Endothelial cell of umbilical vein (primary cell): ENCODE measurements around the gene UVRAG. TPM values are rescaled to one million over a fixed set of nuclear protein-coding genes. Genes with fewer than 3 reads are reported as not detected.

ENCODE experiments used
- BruUV-seq: library from RNA; stranded (reverse); fragments of 400-500 nt; replicated peaks from 2 replicates; lab custom pipeline; 2021; lab: Mats Ljungman, UMichigan
- CTCF ChIA-PET: fragments of 300-600, 350-600 bp; sonication (Branson Sonifier 250); formaldehyde crosslinking; loops from one replicate; lab custom pipeline; 2021; ENCODE audit warnings: antibody characterized with exemption, inconsistent platforms; lab: Charles Lee
- POLR2A ChIA-PET: fragments of 300-600, 350-600 bp; sonication (Branson Sonifier 250); formaldehyde crosslinking; loops from one replicate; lab custom pipeline; 2021; ENCODE audit warnings: antibody characterized with exemption, inconsistent platforms; lab: Charles Lee
- DNase-seq: peaks from one replicate; pipeline ENCODE4 v3.0.0-alpha.2; 2011; ENCODE audit warnings: low read depth, low spot score
- FAIRE-seq: peaks from 2 replicates; lab custom pipeline; 2011; peaks lifted over from hg19 to GRCh38; lab: Jason Lieb, UNC
- H2AFZ ChIP-seq: 2 replicates; pipeline ENCODE4 v1.6.0; 2012; ENCODE audit warnings: low read depth, low read length, control low read depth, inconsistent platforms
- H3K27ac ChIP-seq: 2 replicates; pipeline ENCODE4 v1.5.1; 2011; ENCODE audit warnings: low read depth, mild to moderate bottlenecking, control low read depth, low read length, moderate library complexity; ENCODE audit not compliant: insufficient read depth
- H3K27me3 ChIP-seq, 2 experiments: 2 replicates each; pipeline versions ENCODE4 v1.6.0 to v1.6.1; 2011; ENCODE audit warnings: low read length in 2 of 2, mixed read lengths in 1 of 2; ENCODE audit not compliant: control insufficient read depth in 2 of 2, insufficient read depth in 2 of 2
- H3K36me3 ChIP-seq, 2 experiments: 2 replicates in 1 of 2; 3 replicates in 1 of 2; pipeline ENCODE4 v1.5.1; 2011; ENCODE audit warnings: low read length in 2 of 2, mild to moderate bottlenecking in 1 of 2, moderate library complexity in 1 of 2; ENCODE audit not compliant: control insufficient read depth in 2 of 2, insufficient read depth in 2 of 2; ENCODE audit errors: extremely low read depth in 1 of 2
- H3K4me1 ChIP-seq: 3 replicates; pipeline ENCODE4 v1.5.1; 2011; ENCODE audit warnings: mild to moderate bottlenecking, low read length; ENCODE audit not compliant: control insufficient read depth, insufficient read depth; ENCODE audit errors: extremely low read depth
- H3K4me2 ChIP-seq: 2 replicates; pipeline ENCODE4 v1.6.1; 2011; ENCODE audit warnings: low read length, control low read depth, mixed read lengths; ENCODE audit not compliant: insufficient read depth
- H3K4me3 ChIP-seq, 3 experiments: fragments of 200-600 bp in 1 of 3; sonication (generic), shearing (Covaris generic) in 1 of 3; replicated peaks in 1 of 3; 2 replicates each; pipeline ENCODE4 v1.5.1; 2011 to 2016; ENCODE audit warnings: control low read depth in 3 of 3, low read length in 3 of 3, mild to moderate bottlenecking in 2 of 3, inconsistent platforms in 1 of 3, low read depth in 1 of 3, moderate library complexity in 1 of 3; ENCODE audit not compliant: insufficient read depth in 1 of 3
- H3K79me2 ChIP-seq: 2 replicates; pipeline ENCODE4 v1.6.0; 2012; ENCODE audit warnings: low read length, inconsistent platforms; ENCODE audit not compliant: control insufficient read depth, insufficient read depth
- H3K9ac ChIP-seq: replicated peaks from 2 replicates; pipeline ENCODE3; 2011; ENCODE audit warnings: low read length, control low read depth; ENCODE audit not compliant: insufficient read depth; ENCODE audit errors: extremely low read depth
- H3K9me1 ChIP-seq: replicated peaks from 3 replicates; pipeline ENCODE4 v1.6.0; 2011; ENCODE audit warnings: mild to moderate bottlenecking, low read length; ENCODE audit not compliant: control insufficient read depth, insufficient read depth; ENCODE audit errors: extremely low read depth
- H3K9me3 ChIP-seq: replicated peaks from 2 replicates; pipeline ENCODE4 v1.5.1; 2012; ENCODE audit warnings: low read length, inconsistent platforms; ENCODE audit not compliant: control insufficient read depth, insufficient read depth
- H4K20me1 ChIP-seq: replicated peaks from 2 replicates; pipeline ENCODE3; 2011; ENCODE audit warnings: mild to moderate bottlenecking, low read length; ENCODE audit not compliant: control insufficient read depth, insufficient read depth; ENCODE audit errors: extremely low read depth
- EZH2 ChIP-seq: IDR thresholded peaks from 2 replicates; pipeline ENCODE4 v1.6.1; 2012; ENCODE audit warnings: borderline replicate concordance, low read depth, mild to moderate bottlenecking, moderate library complexity, low read length, inconsistent platforms; ENCODE audit not compliant: severe bottlenecking
- FOS ChIP-seq: IDR thresholded peaks from 2 replicates; pipeline ENCODE4 v1.6.1; 2011; ENCODE audit warnings: mild to moderate bottlenecking, low read length, moderate library complexity, borderline replicate concordance; ENCODE audit not compliant: insufficient read depth
- GATA2 ChIP-seq: IDR thresholded peaks from 2 replicates; pipeline ENCODE4 v1.7.0; 2011; ENCODE audit warnings: low read depth, mild to moderate bottlenecking, moderate library complexity, mixed read lengths, low read length; ENCODE audit not compliant: insufficient read length, insufficient read depth
- JUN ChIP-seq: IDR thresholded peaks from 2 replicates; pipeline ENCODE4 v1.6.1; 2011; ENCODE audit warnings: borderline replicate concordance, low read depth; ENCODE audit not compliant: insufficient read length, insufficient read depth
- MYC ChIP-seq: IDR thresholded peaks from one replicate; pipeline ENCODE4 v1.6.1; 2011; ENCODE audit warnings: mild to moderate bottlenecking, low read depth, low read length
- POLR2A ChIP-seq: IDR thresholded peaks from 2 replicates; pipeline ENCODE4 v1.6.1; 2012; ENCODE audit warnings: low read depth, mild to moderate bottlenecking, control low read depth, low read length
- POLR2AphosphoS5 ChIP-seq: IDR thresholded peaks from 2 replicates; pipeline ENCODE4 v1.6.1; 2012; ENCODE audit warnings: low read depth, mild to moderate bottlenecking, control low read depth, low read length, moderate library complexity; ENCODE audit not compliant: insufficient read depth
- dilution Hi-C: fragments of 300-500 bp; cut with MboI; formaldehyde crosslinking; loops from one replicate; pipeline ENCODE4 v1.15.0; 2019; ENCODE audit warnings: low sequenced_read_pairs; ENCODE audit not compliant: extremely low pct_ligation_motif_present
- intact Hi-C: fragments of 100-400 bp; cut with micrococcal nuclease; formaldehyde crosslinking; loops from one replicate; pipeline ENCODE4 v1.10.0; 2022
- polyA plus RNA-seq, 4 experiments: library from polyadenylated mRNA; depleted of rRNA in 3 of 4; stranded (reverse) in 3 of 4; unstranded in 1 of 4; fragments of >200 nt; gene quantifications; 2 replicates each; pipeline versions ENCODE4 v1.2.1 to v1.2.3, GENCODE V29; 2011 to 2012; ENCODE audit warnings: missing spikeins in 1 of 4
- total RNA-seq: library from RNA; stranded (reverse); gene quantifications from 2 replicates; pipeline ENCODE4 v1.2.3, GENCODE V29; 2021
- TF ChIP-seq, protein P1 (sequence below), 2 donors: IDR thresholded peaks; 1 replicate in 1 of 2; 2 replicates in 1 of 2; pipeline ENCODE4 v1.5.1; 2011; ENCODE audit warnings: low read length in 2 of 2, mild to moderate bottlenecking in 2 of 2, moderate library complexity in 2 of 2, control low read depth in 1 of 2, inconsistent platforms in 1 of 2, low read depth in 1 of 2; ENCODE audit not compliant: insufficient read depth in 1 of 2; ENCODE audit errors: extremely low read depth in 1 of 2
- TF ChIP-seq, protein P2 (sequence below): IDR thresholded peaks from 2 replicates; pipeline ENCODE4 v1.6.1; 2011; ENCODE audit not compliant: insufficient read depth, insufficient read length

The UVRAG gene
- total and polyA plus RNA-seq, 2 donors (not counting 3 experiments of a cell fraction or from before 2014, with no cell fraction given) = 21.2 to 65.6 TPM

DNA sequence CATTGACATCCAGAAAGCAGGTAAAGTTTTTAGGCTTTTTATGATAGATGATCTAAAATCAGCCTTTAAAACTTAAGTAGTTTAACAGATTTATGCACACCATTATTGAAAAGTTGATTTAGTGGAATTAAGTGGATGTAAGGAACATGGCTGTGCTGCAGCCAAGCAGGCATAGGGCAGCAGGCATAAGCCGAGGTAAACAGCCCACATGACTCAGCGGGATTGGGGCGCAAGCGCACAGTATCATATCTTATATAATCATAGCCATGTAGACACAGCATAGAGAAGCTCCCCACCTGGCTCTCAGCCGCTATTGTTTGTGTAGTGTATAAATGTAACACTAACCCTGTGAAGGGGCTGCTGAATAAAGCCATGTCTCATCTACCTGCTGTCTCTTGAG lies 233.8 kb downstream of the UVRAG start:
- H3K9me1 ChIP-seq = no peaks in the 10 kb centered on the region
- ChIA-PET CTCF (interaction anchor here (1.1 to 1.5 kb wide), 2 partner anchors 49 to 103 kb away, joined by 4 to 9 read pairs; no protein-coding TSS in a partner anchor), POLR2A (no interaction called here)
- BruUV-seq = no TSS peak
- H3K4me1 ChIP-seq = peaks cover 9% of the 10 kb centered on the region
- no peak overlapping the region for H3K4me3 ChIP-seq
- FAIRE-seq = no peak
- H3K4me2 ChIP-seq = no peak overlapping the region
- intact Hi-C loops (no loop called here), dilution Hi-C loops (no loop called here)
- no peak overlapping the region for H2AFZ ChIP-seq
- no peaks in the 10 kb centered on the region for H3K79me2 ChIP-seq
- H3K9ac ChIP-seq = no peak overlapping the region
- H3K27ac ChIP-seq = no peak overlapping the region
- peaks cover 2% of the 10 kb centered on the region for H4K20me1 ChIP-seq
- no peak for TF ChIP-seq GATA2
- TF ChIP-seq FOS = no peak
- TF ChIP-seq POLR2A = no peak
- TF ChIP-seq, protein P1, sequence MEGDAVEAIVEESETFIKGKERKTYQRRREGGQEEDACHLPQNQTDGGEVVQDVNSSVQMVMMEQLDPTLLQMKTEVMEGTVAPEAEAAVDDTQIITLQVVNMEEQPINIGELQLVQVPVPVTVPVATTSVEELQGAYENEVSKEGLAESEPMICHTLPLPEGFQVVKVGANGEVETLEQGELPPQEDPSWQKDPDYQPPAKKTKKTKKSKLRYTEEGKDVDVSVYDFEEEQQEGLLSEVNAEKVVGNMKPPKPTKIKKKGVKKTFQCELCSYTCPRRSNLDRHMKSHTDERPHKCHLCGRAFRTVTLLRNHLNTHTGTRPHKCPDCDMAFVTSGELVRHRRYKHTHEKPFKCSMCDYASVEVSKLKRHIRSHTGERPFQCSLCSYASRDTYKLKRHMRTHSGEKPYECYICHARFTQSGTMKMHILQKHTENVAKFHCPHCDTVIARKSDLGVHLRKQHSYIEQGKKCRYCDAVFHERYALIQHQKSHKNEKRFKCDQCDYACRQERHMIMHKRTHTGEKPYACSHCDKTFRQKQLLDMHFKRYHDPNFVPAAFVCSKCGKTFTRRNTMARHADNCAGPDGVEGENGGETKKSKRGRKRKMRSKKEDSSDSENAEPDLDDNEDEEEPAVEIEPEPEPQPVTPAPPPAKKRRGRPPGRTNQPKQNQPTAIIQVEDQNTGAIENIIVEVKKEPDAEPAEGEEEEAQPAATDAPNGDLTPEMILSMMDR (IDR thresholded peaks at IDR 0.05; ENCODE audit: extremely low read depth in 1 of 2, insufficient read depth in 1 of 2, low read depth in 1 of 2, low read length in 2 of 2) = no peak
- no peak for TF ChIP-seq POLR2AphosphoS5
- TF ChIP-seq, protein P2, sequence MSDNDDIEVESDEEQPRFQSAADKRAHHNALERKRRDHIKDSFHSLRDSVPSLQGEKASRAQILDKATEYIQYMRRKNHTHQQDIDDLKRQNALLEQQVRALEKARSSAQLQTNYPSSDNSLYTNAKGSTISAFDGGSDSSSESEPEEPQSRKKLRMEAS = no peak
- no peak for TF ChIP-seq JUN
- TF ChIP-seq MYC = no peak
- no peak for TF ChIP-seq EZH2
- H3K9me3 ChIP-seq = no peaks in the 10 kb centered on the region
- no peak for DNase-seq
- H3K27me3 ChIP-seq = no peaks in the 10 kb centered on the region
- H3K36me3 ChIP-seq = no peaks in the 10 kb centered on the region
